Colonic mucosa (tissue), 4 donors: ENCODE measurements around the gene PRR5. TPM values are rescaled to one million over a fixed set of nuclear protein-coding genes. Genes with fewer than 3 reads are reported as not detected.

ENCODE experiments used
- DNase-seq: peaks from one replicate; pipeline ENCODE4 v3.0.0-alpha.2; 2020
- H3K27ac ChIP-seq: fragments of 200-600 bp; one replicate; pipeline ENCODE4 v1.8.0; 2021
- H3K27me3 ChIP-seq: fragments of 200-600 bp; one replicate; pipeline ENCODE4 v1.8.0; 2021
- H3K36me3 ChIP-seq: fragments of 200-600 bp; one replicate; pipeline ENCODE4 v1.8.0; 2021
- H3K4me1 ChIP-seq: fragments of 200-600 bp; one replicate; pipeline ENCODE4 v1.8.0; 2021; ENCODE audit warnings: mild to moderate bottlenecking
- H3K4me3 ChIP-seq: fragments of 200-600 bp; one replicate; pipeline ENCODE4 v1.8.0; 2021
- H3K9ac ChIP-seq, 2 donors: one replicate each; pipeline ENCODE4 v1.7.0; 2013; ENCODE audit warnings: control low read depth in 2 of 2, low read depth in 2 of 2, low read length in 2 of 2
- H3K9me3 ChIP-seq: fragments of 200-600 bp; one replicate; pipeline ENCODE4 v1.8.0; 2021
- intact Hi-C: fragments of 100-400 bp; cut with DNase I; formaldehyde crosslinking; loops from one replicate; pipeline ENCODE4 v1.14.1; 2022
- total RNA-seq, 2 donors: library from RNA; stranded (reverse); fragmentation: NEBNext Ultra II Directional in 1 of 2; extraction: Animal tissue kit (Norgen Biotek cat#: 25700) in 1 of 2; gene quantifications; one replicate each; pipeline ENCODE4 v1.2.1, GENCODE V29; 2021
- TF ChIP-seq, protein P1 (sequence below): fragments of 200-600 bp; IDR thresholded peaks from one replicate; pipeline ENCODE4 v1.8.0; 2022; ENCODE audit warnings: antibody characterized with exemption, mild to moderate bottlenecking
- donor health status: healthy.
- donor health status: DM: no; HTN: no; CAD: no.
- donor health status: DM: no; HTN: no; CAD: no.

Gene PRR5
- total RNA-seq, 2 donors from 2014 or later, result 21.2 to 45.8 TPM

DNA sequence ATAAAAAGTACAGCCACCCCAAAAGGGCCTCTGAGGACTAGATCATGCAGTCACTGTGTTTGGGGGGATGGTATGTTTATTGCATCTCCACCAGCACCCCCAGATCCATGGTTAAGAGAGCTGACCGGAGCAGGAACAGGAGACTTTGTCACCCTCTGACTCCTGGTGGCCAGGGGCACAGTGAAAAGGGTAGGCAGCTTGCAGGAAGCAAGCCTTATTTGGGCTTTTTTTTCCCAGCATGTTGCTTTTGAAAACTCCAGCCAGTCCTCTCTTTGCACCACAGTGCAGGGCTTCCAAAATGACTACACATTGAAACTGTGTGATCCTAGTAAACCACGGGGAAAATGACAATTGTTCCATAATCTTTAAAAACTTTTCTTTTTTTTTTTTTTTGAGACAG, 20.6 kb downstream of the PRR5 start:
- no peaks in the 10 kb centered on the region for H3K36me3 ChIP-seq
- intact Hi-C loops, result no loop called here
- no peaks in the 10 kb centered on the region for H3K4me1 ChIP-seq
- H3K27me3 ChIP-seq, result no peaks in the 10 kb centered on the region
- TF ChIP-seq, protein P1, sequence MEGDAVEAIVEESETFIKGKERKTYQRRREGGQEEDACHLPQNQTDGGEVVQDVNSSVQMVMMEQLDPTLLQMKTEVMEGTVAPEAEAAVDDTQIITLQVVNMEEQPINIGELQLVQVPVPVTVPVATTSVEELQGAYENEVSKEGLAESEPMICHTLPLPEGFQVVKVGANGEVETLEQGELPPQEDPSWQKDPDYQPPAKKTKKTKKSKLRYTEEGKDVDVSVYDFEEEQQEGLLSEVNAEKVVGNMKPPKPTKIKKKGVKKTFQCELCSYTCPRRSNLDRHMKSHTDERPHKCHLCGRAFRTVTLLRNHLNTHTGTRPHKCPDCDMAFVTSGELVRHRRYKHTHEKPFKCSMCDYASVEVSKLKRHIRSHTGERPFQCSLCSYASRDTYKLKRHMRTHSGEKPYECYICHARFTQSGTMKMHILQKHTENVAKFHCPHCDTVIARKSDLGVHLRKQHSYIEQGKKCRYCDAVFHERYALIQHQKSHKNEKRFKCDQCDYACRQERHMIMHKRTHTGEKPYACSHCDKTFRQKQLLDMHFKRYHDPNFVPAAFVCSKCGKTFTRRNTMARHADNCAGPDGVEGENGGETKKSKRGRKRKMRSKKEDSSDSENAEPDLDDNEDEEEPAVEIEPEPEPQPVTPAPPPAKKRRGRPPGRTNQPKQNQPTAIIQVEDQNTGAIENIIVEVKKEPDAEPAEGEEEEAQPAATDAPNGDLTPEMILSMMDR, result no peak
- no peak overlapping the region for H3K4me3 ChIP-seq
- no peak for DNase-seq
- H3K27ac ChIP-seq, result no peak overlapping the region
- no peaks in the 10 kb centered on the region for H3K9me3 ChIP-seq
- H3K9ac ChIP-seq, result no peak overlapping the region

DNA sequence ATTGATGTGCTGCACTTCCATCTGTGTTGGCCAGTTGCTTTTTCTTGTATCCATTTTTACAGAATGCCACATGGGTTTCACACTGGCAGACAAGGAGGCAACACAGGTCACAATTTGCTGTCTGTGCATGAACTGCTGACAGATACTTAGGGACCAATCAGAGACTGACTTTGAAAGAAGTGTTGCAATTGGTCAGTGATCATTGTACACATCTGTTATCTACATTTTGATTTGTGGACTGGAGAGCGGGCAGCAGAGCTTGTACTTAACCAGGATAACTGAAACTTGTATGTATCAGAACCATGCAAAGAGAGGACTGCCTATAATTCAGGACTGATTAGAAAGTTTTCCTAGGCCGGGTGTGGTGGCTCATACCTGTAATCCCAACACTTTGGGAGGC, 21.8 kb downstream of the PRR5 start:
- Histone ChIP-seq H3K9me3 (no peaks in the 10 kb centered on the region), H3K27ac (no peak overlapping the region), H3K27me3 (no peaks in the 10 kb centered on the region), H3K36me3 (no peaks in the 10 kb centered on the region), H3K4me3 (no peak overlapping the region), H3K9ac (no peak overlapping the region), H3K4me1 (no peaks in the 10 kb centered on the region)
- no peak for DNase-seq
- intact Hi-C loops, result no loop called here
- TF ChIP-seq, protein P1, result no peak

DNA sequence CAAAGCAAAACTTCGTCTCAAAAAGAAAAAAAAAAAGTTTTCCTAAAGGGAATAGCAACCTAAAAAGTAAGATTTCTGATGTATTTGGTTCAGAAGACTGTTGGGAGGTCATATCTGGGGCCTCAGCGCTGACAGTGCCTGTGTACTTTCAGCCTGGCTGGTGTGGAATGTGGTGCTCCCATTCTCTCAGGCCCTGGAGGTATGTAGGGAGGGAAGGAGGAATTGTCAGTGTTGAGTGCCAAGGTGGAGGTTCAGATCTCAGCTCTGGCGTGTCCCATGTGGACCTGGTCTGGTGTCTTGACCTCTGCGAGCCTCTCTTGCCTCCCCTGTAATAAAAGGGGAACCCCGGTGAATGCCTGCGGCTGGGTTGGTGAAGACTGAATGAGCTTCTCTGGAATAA, 22.4 kb downstream of the PRR5 start:
- Histone ChIP-seq H3K4me3 (no peak overlapping the region), H3K9me3 (no peaks in the 10 kb centered on the region), H3K36me3 (no peaks in the 10 kb centered on the region), H3K4me1 (no peaks in the 10 kb centered on the region), H3K9ac (no peak overlapping the region), H3K27ac (no peak overlapping the region), H3K27me3 (no peaks in the 10 kb centered on the region)
- DNase-seq, result no peak
- intact Hi-C loops, result no loop called here
- TF ChIP-seq, protein P1, result no peak

DNA sequence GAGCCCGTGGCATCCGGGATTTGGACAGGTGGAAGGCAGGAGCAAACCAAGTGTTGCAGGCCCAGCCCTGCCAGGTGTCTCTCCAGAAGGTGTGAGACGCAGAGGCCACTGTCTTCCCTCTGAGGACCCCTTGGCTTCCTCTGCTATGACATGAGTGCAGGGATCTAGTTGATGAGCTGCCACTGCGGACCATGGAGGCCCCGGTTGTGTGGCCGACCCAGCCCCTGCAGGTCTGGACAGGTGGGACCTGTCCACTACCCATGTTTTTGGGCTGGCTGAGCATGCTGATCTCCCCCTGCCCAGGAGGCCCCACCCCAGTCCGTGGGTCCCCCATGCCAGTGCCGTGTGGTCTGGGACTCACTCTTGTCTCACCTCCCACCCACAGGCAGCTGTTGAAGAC, 22.9 kb downstream of the PRR5 start:
- no peak overlapping the region for H3K4me3 ChIP-seq
- no peak for DNase-seq
- H3K36me3 ChIP-seq, result no peaks in the 10 kb centered on the region
- H3K27ac ChIP-seq, result no peak overlapping the region
- TF ChIP-seq, protein P1, result no peak
- H3K4me1 ChIP-seq, result no peaks in the 10 kb centered on the region
- H3K9me3 ChIP-seq, result no peaks in the 10 kb centered on the region
- no peak overlapping the region for H3K9ac ChIP-seq
- intact Hi-C loops, result no loop called here
- H3K27me3 ChIP-seq, result no peaks in the 10 kb centered on the region

DNA sequence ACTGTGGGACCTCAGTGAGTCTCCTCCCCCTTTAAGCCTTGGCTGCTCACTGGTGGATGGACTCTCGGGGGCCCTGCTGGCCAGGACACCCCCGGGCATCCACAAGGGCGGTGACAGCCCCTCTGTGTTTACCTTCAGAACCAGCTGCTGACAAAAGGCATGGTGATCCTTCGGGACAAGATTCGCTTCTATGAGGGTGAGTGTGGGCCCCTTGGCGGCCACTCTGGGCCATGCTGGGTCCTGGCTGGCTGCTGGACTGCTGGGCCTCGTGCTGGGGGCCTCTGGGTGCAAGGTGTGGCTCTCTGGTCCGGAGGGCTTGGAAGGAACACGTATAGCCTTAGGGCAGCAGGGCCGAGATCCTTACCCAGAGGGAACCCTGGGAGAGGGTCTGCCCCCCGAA, 24.4 kb downstream of the PRR5 start:
- TF ChIP-seq, protein P1, result no peak
- no peaks in the 10 kb centered on the region for H3K27me3 ChIP-seq
- H3K4me1 ChIP-seq, result no peaks in the 10 kb centered on the region
- intact Hi-C loops, result no loop called here
- no peaks in the 10 kb centered on the region for H3K9me3 ChIP-seq
- H3K27ac ChIP-seq, result no peak overlapping the region
- no peak overlapping the region for H3K4me3 ChIP-seq
- H3K9ac ChIP-seq, result no peak overlapping the region
- H3K36me3 ChIP-seq, result no peaks in the 10 kb centered on the region
- DNase-seq, result no peak

DNA sequence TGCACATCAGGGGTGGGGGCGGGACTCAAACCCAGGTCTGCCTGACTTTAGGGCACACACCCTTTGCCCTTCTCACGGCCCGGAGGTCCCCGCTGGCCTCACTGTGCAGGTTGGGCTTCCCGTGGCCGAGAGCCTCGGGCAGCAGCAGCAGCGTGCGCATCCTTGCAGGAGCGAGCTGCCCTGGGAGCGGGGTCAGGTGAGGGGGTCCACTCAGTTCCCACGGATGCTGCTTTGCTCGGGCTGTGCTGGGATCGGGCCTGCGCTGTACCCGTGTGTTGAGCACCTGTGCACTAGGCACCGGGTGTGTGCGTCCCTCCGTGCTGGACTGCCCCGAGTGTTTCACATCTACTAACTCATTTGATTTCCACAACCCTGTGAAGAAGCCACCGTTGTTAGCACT, 25.1 kb downstream of the PRR5 start:
- Histone ChIP-seq H3K4me1 (no peaks in the 10 kb centered on the region), H3K4me3 (no peak overlapping the region), H3K9me3 (no peaks in the 10 kb centered on the region), H3K36me3 (no peaks in the 10 kb centered on the region), H3K27ac (no peak overlapping the region), H3K9ac (no peak overlapping the region), H3K27me3 (no peaks in the 10 kb centered on the region)
- intact Hi-C loops, result no loop called here
- no peak for DNase-seq
- TF ChIP-seq, protein P1, result no peak
